ENCODE measurements around the gene C7orf57.

The C7orf57 gene

DNA sequence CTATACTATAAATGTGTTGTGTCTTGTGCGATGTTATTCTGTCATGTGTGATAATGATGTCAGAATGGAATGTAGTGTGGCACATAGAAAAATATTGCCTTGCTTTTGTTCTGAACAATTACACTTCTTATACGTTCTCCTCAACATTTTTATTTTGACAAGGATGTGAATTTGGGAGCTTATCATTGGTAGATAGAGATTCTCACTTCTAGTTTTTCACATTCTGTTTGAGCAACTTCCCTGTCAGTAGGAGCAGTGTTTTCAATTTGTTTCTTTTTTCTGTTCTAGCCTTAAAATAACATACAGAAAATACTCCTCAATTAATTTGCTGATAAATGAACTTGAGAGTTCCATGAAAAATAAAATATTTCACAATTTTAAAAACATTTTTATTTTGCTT is 24.0 kb upstream of the C7orf57 start:
- DNase-seq (no peak), ATAC-seq (no peak)
- Mint-ChIP-seq H3K4me3 (no peak overlapping the region), H3K27me3 (peaks cover 3% of the 10 kb centered on the region), H3K9me3 (no peaks in the 10 kb centered on the region), H3K27ac (no peak overlapping the region), H3K36me3 (ENCODE audit: low read depth) (no peaks in the 10 kb centered on the region), H3K4me1 (no peaks in the 10 kb centered on the region)

DNA sequence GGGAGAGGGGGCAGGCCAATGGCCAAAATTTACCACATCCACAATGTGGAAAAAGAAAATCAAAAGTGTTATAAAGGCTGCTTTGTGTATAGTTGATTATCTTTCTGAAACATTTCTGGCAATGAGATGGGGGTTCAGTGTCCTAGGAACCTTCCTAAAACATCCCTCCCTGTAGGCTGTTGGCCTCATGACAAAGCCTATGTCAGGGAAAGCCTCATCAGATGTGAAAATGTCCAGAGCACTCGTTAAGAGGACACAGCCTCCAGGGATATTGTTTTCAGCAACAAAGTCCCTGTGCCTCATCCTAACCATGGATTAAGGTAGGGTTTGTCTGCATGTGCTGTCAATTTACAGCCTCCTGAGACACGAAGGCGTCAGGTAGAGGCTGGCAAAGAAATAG is 23.4 kb upstream of the C7orf57 start:
- Mint-ChIP-seq H3K36me3 (ENCODE audit: low read depth) (no peaks in the 10 kb centered on the region), H3K4me1 (no peaks in the 10 kb centered on the region), H3K4me3 (no peak overlapping the region), H3K9me3 (no peaks in the 10 kb centered on the region), H3K27me3 (peaks cover 3% of the 10 kb centered on the region), H3K27ac (no peak overlapping the region)
- ATAC-seq, result no peak
- DNase-seq, result no peak

DNA sequence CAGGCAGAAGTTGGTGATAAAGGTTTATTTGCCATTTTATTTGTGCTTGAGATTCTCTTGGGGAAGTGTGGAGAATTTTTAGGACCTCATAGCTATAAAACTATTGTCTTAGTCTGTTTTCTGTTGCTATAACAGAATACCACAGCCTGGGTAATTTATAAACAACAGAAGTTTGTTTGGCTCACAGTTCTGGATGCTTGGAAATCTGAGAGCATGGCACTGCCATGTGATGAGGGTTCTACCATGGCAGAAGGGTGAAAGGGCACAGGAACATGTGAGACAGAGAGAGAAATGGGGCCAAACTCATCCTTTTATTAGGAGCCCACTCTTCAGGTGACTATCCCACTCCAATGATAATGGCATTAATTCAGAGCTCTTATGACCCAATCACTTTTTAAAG is 18.7 kb upstream of the C7orf57 start:
- ATAC-seq (no peak), DNase-seq (no peak)
- H3K27ac Mint-ChIP-seq, result no peak overlapping the region
- no peaks in the 10 kb centered on the region for H3K36me3 Mint-ChIP-seq (ENCODE audit: low read depth)
- H3K4me1 Mint-ChIP-seq, result no peaks in the 10 kb centered on the region
- peaks cover 13% of the 10 kb centered on the region for H3K27me3 Mint-ChIP-seq
- H3K4me3 Mint-ChIP-seq, result no peak overlapping the region
- H3K9me3 Mint-ChIP-seq, result peaks cover 15% of the 10 kb centered on the region

GRCh38 chr7:48017674-48018073 is 17.7 kb upstream of the C7orf57 start:
- DNase-seq (no peak), ATAC-seq (no peak)
- Mint-ChIP-seq H3K9me3 (peaks cover 20% of the 10 kb centered on the region), H3K4me1 (no peaks in the 10 kb centered on the region), H3K27me3 (peaks cover 13% of the 10 kb centered on the region), H3K27ac (no peak overlapping the region), H3K36me3 (ENCODE audit: low read depth) (no peaks in the 10 kb centered on the region), H3K4me3 (no peak overlapping the region)

DNA sequence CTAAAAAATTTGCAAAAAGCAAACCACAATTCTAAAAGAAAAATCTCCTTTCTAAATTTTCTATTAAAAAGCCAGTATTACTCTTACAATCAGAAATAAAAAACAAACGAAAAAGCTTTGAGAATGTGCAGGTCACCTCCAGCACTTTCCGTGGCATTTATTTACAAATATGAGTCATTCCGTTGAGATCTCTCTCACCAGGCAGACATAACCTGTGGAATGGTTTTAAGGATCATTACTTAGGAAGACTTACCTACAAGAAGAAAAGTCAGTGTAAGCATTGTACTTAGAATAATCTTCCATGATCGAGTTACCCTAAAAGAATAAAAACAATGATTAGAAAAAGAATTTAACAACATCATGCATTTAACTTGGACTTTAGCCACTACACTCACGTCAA is 9.7 kb upstream of the C7orf57 start:
- no peak overlapping the region for H3K4me3 Mint-ChIP-seq
- H3K27ac Mint-ChIP-seq, result no peak overlapping the region
- no peak for ATAC-seq
- H3K27me3 Mint-ChIP-seq, result peaks cover 10% of the 10 kb centered on the region
- no peaks in the 10 kb centered on the region for H3K4me1 Mint-ChIP-seq
- H3K9me3 Mint-ChIP-seq, result peaks cover 23% of the 10 kb centered on the region
- no peak for DNase-seq
- H3K36me3 Mint-ChIP-seq (ENCODE audit: low read depth), result no peaks in the 10 kb centered on the region

DNA sequence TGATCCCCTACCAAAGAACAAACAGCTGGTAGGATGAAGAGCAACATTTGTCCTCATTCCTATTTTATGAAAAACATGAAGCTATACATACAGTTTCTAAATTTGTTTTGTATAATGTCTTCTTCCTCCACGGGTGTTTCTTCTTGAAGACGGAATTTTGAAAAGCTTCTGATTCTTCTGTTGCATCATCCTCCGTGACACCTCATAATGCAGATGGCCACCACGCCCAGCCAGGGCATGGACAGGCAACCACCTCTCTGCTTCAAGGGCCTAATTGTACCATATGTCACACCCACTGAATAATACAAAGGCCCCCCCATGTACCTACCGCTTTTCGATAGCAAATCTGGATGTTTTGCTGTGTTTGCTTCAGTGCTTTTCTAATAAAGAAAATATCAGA is 6.4 kb upstream of the C7orf57 start, which contains the start of gene SUN3:
TSS of gene SUN3 (minus strand) at position 170 of the 400 bp plus-strand sequence. CDS start at position 1, 169 bp downstream.
- H3K9me3 Mint-ChIP-seq, result peaks cover 6% of the 10 kb centered on the region
- ATAC-seq (no peak), DNase-seq (no peak)

GRCh38 chr7:48031111-48031510 is 4.2 kb upstream of the C7orf57 start:
- ATAC-seq (no peak), DNase-seq (no peak)
- Mint-ChIP-seq H3K4me3 (no peak overlapping the region), H3K9me3 (no peaks in the 10 kb centered on the region), H3K27me3 (peaks cover 19% of the 10 kb centered on the region), H3K27ac (no peak overlapping the region), H3K4me1 (peaks cover 5% of the 10 kb centered on the region), H3K36me3 (ENCODE audit: low read depth) (no peaks in the 10 kb centered on the region)

More for the DNA sequence above, 6.4 kb upstream of the C7orf57 start, which contains the start of gene SUN3:
- Mint-ChIP-seq H3K27ac (no peak within 1 kb of the TSS), H3K4me1 (no peaks in the 10 kb centered on the region), H3K4me3 (no peak within 1 kb of the TSS), H3K36me3 (ENCODE audit: low read depth) (no peaks in the 10 kb centered on the region), H3K27me3 (peaks cover 15% of the 10 kb centered on the region)

GRCh38 chr7:48033922-48034321 is 1.4 kb upstream of the C7orf57 start:
- no peaks in the 10 kb centered on the region for H3K9me3 Mint-ChIP-seq
- DNase-seq, result no peak
- ATAC-seq, result no peak
- H3K27me3 Mint-ChIP-seq, result peaks cover 35% of the 10 kb centered on the region
- H3K36me3 Mint-ChIP-seq (ENCODE audit: low read depth), result no peaks in the 10 kb centered on the region
- H3K4me3 Mint-ChIP-seq, result no peak overlapping the region
- H3K4me1 Mint-ChIP-seq, result peaks cover 8% of the 10 kb centered on the region
- H3K27ac Mint-ChIP-seq, result no peak overlapping the region

GRCh38 chr7:48035967-48036478 is 680 bp downstream of the C7orf57 start:
- H3K27me3 Mint-ChIP-seq, result peaks cover 30% of the 10 kb centered on the region
- no peaks in the 10 kb centered on the region for H3K36me3 Mint-ChIP-seq (ENCODE audit: low read depth)
- peak overlapping the region; percentile 79 for H3K4me3 Mint-ChIP-seq
- DNase-seq (no peak), ATAC-seq (peak; percentile 11)
- peaks cover 17% of the 10 kb centered on the region for H3K4me1 Mint-ChIP-seq
- H3K9me3 Mint-ChIP-seq, result no peaks in the 10 kb centered on the region
- H3K27ac Mint-ChIP-seq, result peak overlapping the region; percentile 37

GRCh38 chr7:48038815-48039506 is 3.6 kb downstream of the C7orf57 start:
- Mint-ChIP-seq H3K27ac (no peak overlapping the region), H3K36me3 (ENCODE audit: low read depth) (no peaks in the 10 kb centered on the region), H3K4me1 (peaks cover 39% of the 10 kb centered on the region), H3K9me3 (no peaks in the 10 kb centered on the region), H3K27me3 (peaks cover 23% of the 10 kb centered on the region), H3K4me3 (no peak overlapping the region)
- ATAC-seq, result no peak
- no peak for DNase-seq

DNA sequence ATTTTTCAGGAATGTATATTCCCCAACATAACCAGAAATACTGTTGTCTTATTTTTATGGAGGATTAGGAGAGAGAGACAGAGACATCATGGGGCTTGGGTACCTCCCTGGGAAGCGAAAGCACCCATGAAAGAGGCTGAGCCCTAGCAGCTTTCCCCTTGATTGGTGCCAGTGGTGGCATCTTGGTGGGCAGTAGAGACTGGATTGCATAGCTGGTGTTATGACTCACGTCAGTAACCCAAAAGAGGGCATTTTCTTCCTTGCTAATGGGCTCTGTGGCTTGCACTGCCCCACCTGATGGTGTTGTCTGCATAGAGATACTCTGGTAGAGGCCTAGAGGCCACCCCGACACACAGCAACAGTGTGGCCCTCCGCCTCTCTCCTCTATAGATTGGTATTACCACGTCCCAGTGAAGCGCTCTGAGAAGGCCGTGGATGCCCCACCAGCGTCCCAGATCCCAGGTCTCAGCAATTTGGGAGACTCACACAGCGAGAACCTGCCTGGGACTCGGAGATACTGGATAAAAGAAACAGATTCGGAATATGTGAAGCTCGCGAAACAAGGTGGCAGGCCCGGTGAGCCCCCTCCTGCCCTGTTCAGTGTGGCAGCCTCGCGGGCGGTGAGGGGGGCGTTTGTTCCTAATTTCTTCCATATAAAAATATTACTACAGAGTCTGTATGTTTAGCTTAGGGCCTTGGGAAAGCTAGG is 5.8 kb downstream of the C7orf57 start:
- DNase-seq, result no peak
- Mint-ChIP-seq H3K4me3 (no peak overlapping the region), H3K4me1 (peaks cover 46% of the 10 kb centered on the region), H3K27me3 (peaks cover 17% of the 10 kb centered on the region), H3K36me3 (ENCODE audit: low read depth) (no peaks in the 10 kb centered on the region), H3K9me3 (no peaks in the 10 kb centered on the region), H3K27ac (peak overlapping the region; percentile 76)
- ATAC-seq, result peak; percentile 42

GRCh38 chr7:48041653-48041970 is 6.3 kb downstream of the C7orf57 start:
- H3K27me3 Mint-ChIP-seq, result peaks cover 11% of the 10 kb centered on the region
- H3K4me1 Mint-ChIP-seq, result peaks cover 49% of the 10 kb centered on the region
- H3K36me3 Mint-ChIP-seq (ENCODE audit: low read depth), result no peaks in the 10 kb centered on the region
- no peaks in the 10 kb centered on the region for H3K9me3 Mint-ChIP-seq
- no peak for DNase-seq
- no peak overlapping the region for H3K4me3 Mint-ChIP-seq
- ATAC-seq, result peak; percentile 51
- H3K27ac Mint-ChIP-seq, result peak overlapping the region; percentile 76

GRCh38 chr7:48042216-48042615 is 6.9 kb downstream of the C7orf57 start:
- peaks cover 49% of the 10 kb centered on the region for H3K4me1 Mint-ChIP-seq
- no peaks in the 10 kb centered on the region for H3K36me3 Mint-ChIP-seq (ENCODE audit: low read depth)
- H3K4me3 Mint-ChIP-seq, result no peak overlapping the region
- ATAC-seq, result no peak
- peaks cover 8% of the 10 kb centered on the region for H3K27me3 Mint-ChIP-seq
- no peak for DNase-seq
- no peaks in the 10 kb centered on the region for H3K9me3 Mint-ChIP-seq
- peak overlapping the region; percentile 11 for H3K27ac Mint-ChIP-seq

- DNase-seq, result no peak
- H3K4me3 Mint-ChIP-seq, result no peak overlapping the region
- H3K4me1 Mint-ChIP-seq, result peaks cover 49% of the 10 kb centered on the region
- no peaks in the 10 kb centered on the region for H3K36me3 Mint-ChIP-seq (ENCODE audit: low read depth)
- peaks cover 4% of the 10 kb centered on the region for H3K27me3 Mint-ChIP-seq
- H3K9me3 Mint-ChIP-seq, result no peaks in the 10 kb centered on the region
- peak overlapping the region; percentile 11 for H3K27ac Mint-ChIP-seq
- no peak for ATAC-seq
Measured at GRCh38 chr7:48042636-48043035, 7.3 kb downstream of the C7orf57 start.

- Mint-ChIP-seq H3K36me3 (ENCODE audit: low read depth) (no peaks in the 10 kb centered on the region), H3K4me3 (no peak overlapping the region), H3K27me3 (no peaks in the 10 kb centered on the region), H3K27ac (no peak overlapping the region), H3K9me3 (no peaks in the 10 kb centered on the region), H3K4me1 (peaks cover 47% of the 10 kb centered on the region)
- no peak for ATAC-seq
- DNase-seq, result no peak
Measured at GRCh38 chr7:48045195-48045765, 9.9 kb downstream of the C7orf57 start.

Measured in activated naive CD8-positive, alpha-beta T cell treated with anti-CD3 and anti-CD28 coated beads, Interleukin-2, amount 50 U/mL, for 24 hours (primary cell).